Uterus (tissue), 2 donors: ENCODE measurements around the gene CSGALNACT2.

Experiments
- POLR2A ChIP-seq, 2 donors: fragments of 450-650 bp; IDR thresholded peaks; one replicate each; pipeline ENCODE4 v1.6.1; 2016; ENCODE audit warnings: antibody characterized with exemption in 2 of 2, mild to moderate bottlenecking in 1 of 2, moderate library complexity in 1 of 2
- TF ChIP-seq, protein P1 (sequence below), 4 experiments: fragments of 200-600 bp in 2 of 4; fragments of 450-650 bp in 2 of 4; sonication (generic) in 2 of 4; IDR thresholded peaks; one replicate each; pipeline ENCODE4 v1.5.1; 2016 to 2019; ENCODE audit warnings: antibody characterized with exemption in 4 of 4, mild to moderate bottlenecking in 2 of 4, moderate library complexity in 1 of 4

DNA sequence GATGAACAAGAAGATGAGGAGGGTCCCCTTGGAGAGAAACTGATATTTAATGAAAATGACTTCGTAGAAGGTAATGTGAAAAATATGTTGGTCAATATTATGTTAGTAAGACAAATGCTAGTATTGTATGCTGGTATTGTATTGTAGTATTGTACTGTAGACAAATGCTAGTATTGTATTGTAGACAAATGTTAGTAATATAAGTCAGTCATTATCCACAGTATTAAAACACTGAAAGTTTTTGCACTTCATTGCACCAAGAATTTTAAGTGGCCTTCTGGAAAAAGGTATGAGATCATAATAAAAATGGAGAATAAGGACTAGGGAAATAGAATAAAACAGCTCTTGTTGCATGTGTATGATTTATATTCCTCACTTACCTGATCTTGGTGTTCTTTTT, 17.5 kb downstream of the CSGALNACT2 start:
- TF ChIP-seq, protein P1, sequence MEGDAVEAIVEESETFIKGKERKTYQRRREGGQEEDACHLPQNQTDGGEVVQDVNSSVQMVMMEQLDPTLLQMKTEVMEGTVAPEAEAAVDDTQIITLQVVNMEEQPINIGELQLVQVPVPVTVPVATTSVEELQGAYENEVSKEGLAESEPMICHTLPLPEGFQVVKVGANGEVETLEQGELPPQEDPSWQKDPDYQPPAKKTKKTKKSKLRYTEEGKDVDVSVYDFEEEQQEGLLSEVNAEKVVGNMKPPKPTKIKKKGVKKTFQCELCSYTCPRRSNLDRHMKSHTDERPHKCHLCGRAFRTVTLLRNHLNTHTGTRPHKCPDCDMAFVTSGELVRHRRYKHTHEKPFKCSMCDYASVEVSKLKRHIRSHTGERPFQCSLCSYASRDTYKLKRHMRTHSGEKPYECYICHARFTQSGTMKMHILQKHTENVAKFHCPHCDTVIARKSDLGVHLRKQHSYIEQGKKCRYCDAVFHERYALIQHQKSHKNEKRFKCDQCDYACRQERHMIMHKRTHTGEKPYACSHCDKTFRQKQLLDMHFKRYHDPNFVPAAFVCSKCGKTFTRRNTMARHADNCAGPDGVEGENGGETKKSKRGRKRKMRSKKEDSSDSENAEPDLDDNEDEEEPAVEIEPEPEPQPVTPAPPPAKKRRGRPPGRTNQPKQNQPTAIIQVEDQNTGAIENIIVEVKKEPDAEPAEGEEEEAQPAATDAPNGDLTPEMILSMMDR (IDR thresholded peaks at IDR 0.05): no peak
- no peak for TF ChIP-seq POLR2A (IDR thresholded peaks at IDR 0.05)
